SK-N-DZ (cell line): ENCODE data around the gene TDRD10.
A peak's percentile ranks its signal among the peaks of the same experiment; 100 is the strongest.
"Not testable (repeated sequence)": the region's sequence is repeated elsewhere in the genome, so short reads cannot be mapped to it uniquely, and the experiment has no call there.

ENCODE experiments used
- DNase-seq: peaks from one replicate; pipeline ENCODE4 v3.0.0-alpha.2; 2015; ENCODE audit warnings: low spot score

TDRD10 gene

GRCh38 chr1:154514066-154514553 lies 12.1 kb downstream of the TDRD10 start:
- no peak for DNase-seq

- no peak for DNase-seq
These were observed 15.6 kb downstream of the TDRD10 start for GRCh38 chr1:154517661-154518060.

- no peak for DNase-seq
These were observed 17.6 kb downstream of the TDRD10 start for GRCh38 chr1:154519591-154519991.

- DNase-seq, result no peak
These were observed 18.3 kb downstream of the TDRD10 start for GRCh38 chr1:154520333-154520732.

- DNase-seq, result no peak
These were observed 19.7 kb downstream of the TDRD10 start for GRCh38 chr1:154521695-154522094.

- no peak for DNase-seq
These were observed 22.9 kb downstream of the TDRD10 start for GRCh38 chr1:154524881-154525280.

GRCh38 chr1:154527192-154527591 lies 25.2 kb downstream of the TDRD10 start:
- DNase-seq, result no peak

GRCh38 chr1:154529308-154529707 lies 27.3 kb downstream of the TDRD10 start:
- DNase-seq, result no peak

- DNase-seq, result not testable (repeated sequence)
These were observed 29.9 kb downstream of the TDRD10 start for GRCh38 chr1:154531950-154532349.

GRCh38 chr1:154533952-154534844 lies 32.2 kb downstream of the TDRD10 start:
- peak; percentile 65 for DNase-seq

- DNase-seq, result no peak
These were observed 34.6 kb downstream of the TDRD10 start for GRCh38 chr1:154536570-154536969.

GRCh38 chr1:154539486-154540483 lies 37.8 kb downstream of the TDRD10 start:
- DNase-seq, result no peak

GRCh38 chr1:154541231-154541630 lies 39.2 kb downstream of the TDRD10 start:
- no peak for DNase-seq

GRCh38 chr1:154546264-154547063 lies 44.4 kb downstream of the TDRD10 start:
- peak; percentile 70 for DNase-seq

- DNase-seq, result no peak
These were observed 45.2 kb downstream of the TDRD10 start for GRCh38 chr1:154547105-154547732.

GRCh38 chr1:154548028-154548427 lies 46.0 kb downstream of the TDRD10 start:
- no peak for DNase-seq

- DNase-seq, result no peak
These were observed 47.3 kb downstream of the TDRD10 start for GRCh38 chr1:154549202-154549770.

- DNase-seq, result no peak
These were observed 48.1 kb downstream of the TDRD10 start for GRCh38 chr1:154550070-154550469.

GRCh38 chr1:154550657-154551056 lies 48.6 kb downstream of the TDRD10 start:
- DNase-seq, result no peak

- DNase-seq, result no peak
These were observed 49.5 kb downstream of the TDRD10 start for GRCh38 chr1:154551474-154551873.
